Measurements from ENCODE around the gene NCF4.

NCF4 gene

GRCh38 chr22:36922105-36922608 lies 61.4 kb downstream of the NCF4 start:
- DNase-seq (ENCODE audit: low read depth in 2 of 2) = no peak

GRCh38 chr22:36922711-36923110 lies 61.9 kb downstream of the NCF4 start:
- DNase-seq (ENCODE audit: low read depth in 2 of 2) = no peak

- DNase-seq (ENCODE audit: low read depth in 2 of 2) = no peak
These were observed 62.5 kb downstream of the NCF4 start for GRCh38 chr22:36923131-36923788.

- no peak for DNase-seq (ENCODE audit: low read depth in 2 of 2)
These were observed 63.4 kb downstream of the NCF4 start for GRCh38 chr22:36924151-36924698.

- DNase-seq (ENCODE audit: low read depth in 2 of 2) = no peak
These were observed 64.8 kb downstream of the NCF4 start for GRCh38 chr22:36925388-36926290.

GRCh38 chr22:36926309-36926708 lies 65.5 kb downstream of the NCF4 start:
- no peak for DNase-seq (ENCODE audit: low read depth in 2 of 2)

- DNase-seq (ENCODE audit: low read depth in 2 of 2) = no peak
These were observed 66.1 kb downstream of the NCF4 start for GRCh38 chr22:36926721-36927435.

Measured in stimulated activated CD4-positive, alpha-beta T cell treated with anti-CD3 and anti-CD28 coated beads, Interleukin-1b, Interleukin-23, amount 100 ng/mL, for 1 hour (primary cell).